SIG-M5 treated with dmso at 0.1 percent for 504 hours (cell line): Measurements from ENCODE around the gene PSMA1.
"Not testable (repeated sequence)": the region's sequence is repeated elsewhere in the genome, so short reads cannot be mapped to it uniquely, and the experiment has no call there.

Source experiments
- DNase-seq: peaks from one replicate; lab custom pipeline; 2025; ENCODE audit not compliant: unreplicated experiment; lab: John Stamatoyannopoulos, UW

PSMA1 gene

GRCh38 chr11:14535166-14535565 lies 15.0 kb upstream of the PSMA1 start:
- not testable (repeated sequence) for DNase-seq

GRCh38 chr11:14529951-14530350 lies 9.8 kb upstream of the PSMA1 start:
- no peak for DNase-seq

DNA sequence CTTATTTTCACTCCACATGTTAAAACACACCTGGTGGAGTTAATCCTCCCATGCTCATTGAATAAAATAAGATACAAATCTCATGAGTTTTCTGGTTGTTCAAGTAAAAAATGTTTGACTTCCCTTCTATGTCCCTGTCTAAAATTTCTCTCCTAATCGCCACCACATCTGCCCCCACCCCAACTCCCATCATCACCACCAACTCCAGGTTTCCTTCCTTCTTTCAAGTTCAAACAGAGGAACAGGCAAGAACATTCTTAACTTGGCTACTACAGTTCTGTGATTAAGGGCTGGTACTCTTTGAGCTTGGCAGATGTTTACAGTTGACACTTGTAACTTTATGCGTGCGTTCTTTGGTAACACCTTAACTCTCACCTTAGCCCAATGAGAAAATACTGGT lies 9.1 kb upstream of the PSMA1 start:
- DNase-seq: no peak

DNA sequence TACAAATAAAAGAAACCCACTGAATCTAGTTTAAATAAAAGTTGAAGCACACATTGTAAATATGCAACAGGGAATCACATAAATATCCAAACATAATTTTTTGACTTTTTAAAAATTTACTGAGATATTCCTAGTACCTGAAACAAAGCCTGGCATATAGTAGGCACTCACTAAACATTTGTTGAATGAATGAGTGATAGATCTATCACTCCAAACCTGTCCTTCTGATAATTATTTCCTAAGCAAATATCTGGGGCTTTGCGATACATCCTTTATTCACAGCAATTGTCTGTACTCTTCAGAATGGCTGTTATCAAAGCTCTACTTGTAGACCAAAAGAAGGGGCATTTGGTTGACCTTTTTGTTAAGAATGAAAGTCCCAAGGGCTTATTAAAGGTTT lies 2.6 kb upstream of the PSMA1 start:
- no peak for DNase-seq

- DNase-seq: no peak
Observed at GRCh38 chr11:14522245-14522644, 2.1 kb upstream of the PSMA1 start.

- no peak for DNase-seq
Observed at GRCh38 chr11:14520747-14521151, 563 bp upstream of the PSMA1 start.

DNA sequence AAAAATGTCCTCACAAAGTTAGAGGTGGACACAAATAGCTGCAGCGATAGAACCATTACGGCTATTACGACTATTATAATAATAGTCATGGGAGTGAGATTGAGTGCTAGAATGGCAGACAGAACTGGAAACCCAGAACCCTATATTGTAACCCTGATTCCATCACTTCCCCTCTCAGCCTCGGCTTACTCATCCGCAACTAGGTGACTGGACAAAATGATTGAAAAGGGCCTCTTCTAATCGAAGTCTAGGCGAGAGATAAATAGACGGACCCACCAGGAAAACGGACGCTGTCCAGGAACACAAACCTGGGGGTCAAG lies 629 bp downstream of the PSMA1 start:
- DNase-seq: peak; percentile 50

DNA sequence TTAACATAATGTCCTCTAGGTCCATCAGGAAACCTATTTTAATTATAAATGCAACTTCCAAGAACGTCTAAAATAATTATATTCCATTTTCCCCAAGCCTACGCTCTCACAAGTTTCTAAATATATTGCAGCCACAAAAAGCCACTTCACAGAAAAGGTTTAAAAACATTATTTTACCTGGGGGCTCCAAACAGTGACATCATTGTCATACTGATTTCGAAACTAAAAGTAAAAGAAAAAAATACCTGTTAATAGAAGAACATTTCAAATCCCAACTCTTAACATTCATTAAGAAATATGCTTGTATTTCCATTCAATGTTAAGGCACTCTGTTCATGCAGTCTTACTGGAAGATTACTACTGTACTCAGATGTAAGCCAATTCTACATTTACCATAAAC lies 1.4 kb downstream of the PSMA1 start:
- DNase-seq: no peak

GRCh38 chr11:14513800-14514199 lies 6.4 kb downstream of the PSMA1 start:
- no peak for DNase-seq

- no peak for DNase-seq
Observed at GRCh38 chr11:14506532-14506931, 13.7 kb downstream of the PSMA1 start.

DNA sequence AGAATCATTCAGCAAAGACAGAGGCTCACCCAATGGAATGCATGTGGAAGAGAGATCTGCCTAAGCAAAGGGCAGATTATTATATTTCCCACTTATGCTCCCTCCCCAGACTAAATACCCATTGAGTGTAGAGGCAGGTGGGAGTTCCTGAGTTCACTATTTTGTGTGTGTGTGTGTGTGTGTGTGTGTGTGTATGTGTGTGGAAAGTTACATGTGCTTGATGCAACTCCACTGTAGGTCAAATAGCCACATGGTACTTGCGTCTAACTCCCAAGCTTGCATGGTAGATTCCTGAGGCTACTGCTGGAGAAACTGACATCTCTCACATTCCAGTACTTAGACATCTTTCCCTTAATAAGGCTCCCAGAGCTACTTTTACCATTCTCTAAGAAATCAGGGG lies 17.2 kb downstream of the PSMA1 start:
- DNase-seq: no peak

- DNase-seq: no peak
Observed at GRCh38 chr11:14502039-14502438, 18.1 kb downstream of the PSMA1 start.

DNA sequence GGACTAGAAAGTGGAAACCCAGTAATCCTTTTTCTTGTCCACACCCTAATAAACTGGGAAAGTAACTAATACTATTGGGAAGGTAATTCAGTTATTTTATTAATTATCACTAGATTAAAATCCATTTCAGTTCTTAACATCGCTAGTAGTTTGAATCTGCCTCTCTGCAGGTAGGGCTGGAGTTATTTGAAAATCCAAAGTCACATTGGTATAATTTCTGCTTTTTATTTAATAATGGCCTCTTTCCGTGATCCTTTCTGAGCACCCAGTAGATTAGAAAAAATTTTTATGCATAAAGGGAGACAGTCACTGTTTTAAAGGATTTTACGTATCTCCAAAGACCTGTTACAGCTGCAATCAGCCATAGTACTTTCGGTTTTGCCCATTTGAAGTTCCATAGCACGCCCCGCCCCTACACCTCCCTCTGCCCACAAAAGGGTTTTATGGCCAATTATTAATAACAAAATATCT lies 20.0 kb downstream of the PSMA1 start:
- peak; percentile 50 for DNase-seq

DNA sequence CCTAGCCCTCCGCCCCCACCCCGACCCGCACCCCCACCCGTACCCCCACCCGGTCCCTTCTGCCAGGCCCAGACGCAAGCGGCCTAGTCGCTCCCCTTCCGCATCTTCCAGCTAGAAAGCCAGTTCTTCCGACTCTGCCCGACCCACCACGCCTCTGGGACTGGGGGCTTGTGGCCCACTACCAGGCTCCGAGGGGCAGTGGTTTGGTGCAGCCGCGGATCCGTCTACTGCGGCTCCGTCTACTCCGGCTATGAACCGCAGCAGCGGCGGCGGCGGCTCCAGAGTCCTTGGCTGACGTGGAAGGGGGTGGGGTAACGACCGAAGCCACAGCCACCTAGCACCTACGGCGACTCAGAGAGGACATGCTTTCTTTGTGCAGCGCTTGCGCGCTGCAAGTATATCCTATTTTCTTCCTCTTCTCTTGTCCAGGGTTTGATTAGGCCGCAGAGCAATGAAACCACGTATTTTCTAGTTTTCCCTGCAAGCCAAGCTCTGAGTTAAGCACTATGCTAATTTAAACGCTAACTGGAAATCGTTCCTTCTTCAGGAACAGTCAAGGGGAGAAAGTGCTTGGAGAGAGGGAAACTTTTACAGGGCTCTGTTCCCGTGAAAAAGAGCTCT lies 20.5 kb downstream of the PSMA1 start, which contains the start of gene COPB1:
COPB1 (minus strand) TSS at position 252 of the 621 bp plus-strand sequence. CDS start 883 bp downstream, outside the sequence.
- DNase-seq: peak; percentile 94

- DNase-seq: no peak
Observed at GRCh38 chr11:14499178-14499559, 21.0 kb downstream of the PSMA1 start.

DNA sequence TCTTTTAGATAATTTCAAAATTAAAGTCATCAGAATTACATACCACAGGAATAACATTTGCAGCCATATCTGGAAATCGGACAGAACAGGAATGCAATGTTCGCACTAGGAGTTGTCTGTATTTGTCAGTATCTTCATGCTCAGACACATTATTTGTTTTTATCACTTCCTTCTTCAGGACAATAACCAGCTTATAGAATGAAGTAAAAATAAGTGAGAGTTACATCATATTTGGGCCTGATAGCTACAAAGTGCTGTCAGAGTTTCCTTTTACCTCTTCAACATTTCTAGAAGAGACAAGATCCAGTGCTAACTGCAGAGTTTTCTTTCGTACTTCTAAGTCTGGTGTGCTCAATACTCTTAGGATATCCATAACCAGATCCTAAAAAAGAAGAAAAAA lies 39.5 kb downstream of the PSMA1 start:
- DNase-seq: no peak

- DNase-seq: no peak
Observed at GRCh38 chr11:14471127-14471526, 49.1 kb downstream of the PSMA1 start.

- DNase-seq: no peak
Observed at GRCh38 chr11:14463623-14464022, 56.6 kb downstream of the PSMA1 start.

GRCh38 chr11:14460147-14460546 lies 60.0 kb downstream of the PSMA1 start:
- no peak for DNase-seq

GRCh38 chr11:14458377-14458776 lies 61.8 kb downstream of the PSMA1 start:
- DNase-seq: no peak

DNA sequence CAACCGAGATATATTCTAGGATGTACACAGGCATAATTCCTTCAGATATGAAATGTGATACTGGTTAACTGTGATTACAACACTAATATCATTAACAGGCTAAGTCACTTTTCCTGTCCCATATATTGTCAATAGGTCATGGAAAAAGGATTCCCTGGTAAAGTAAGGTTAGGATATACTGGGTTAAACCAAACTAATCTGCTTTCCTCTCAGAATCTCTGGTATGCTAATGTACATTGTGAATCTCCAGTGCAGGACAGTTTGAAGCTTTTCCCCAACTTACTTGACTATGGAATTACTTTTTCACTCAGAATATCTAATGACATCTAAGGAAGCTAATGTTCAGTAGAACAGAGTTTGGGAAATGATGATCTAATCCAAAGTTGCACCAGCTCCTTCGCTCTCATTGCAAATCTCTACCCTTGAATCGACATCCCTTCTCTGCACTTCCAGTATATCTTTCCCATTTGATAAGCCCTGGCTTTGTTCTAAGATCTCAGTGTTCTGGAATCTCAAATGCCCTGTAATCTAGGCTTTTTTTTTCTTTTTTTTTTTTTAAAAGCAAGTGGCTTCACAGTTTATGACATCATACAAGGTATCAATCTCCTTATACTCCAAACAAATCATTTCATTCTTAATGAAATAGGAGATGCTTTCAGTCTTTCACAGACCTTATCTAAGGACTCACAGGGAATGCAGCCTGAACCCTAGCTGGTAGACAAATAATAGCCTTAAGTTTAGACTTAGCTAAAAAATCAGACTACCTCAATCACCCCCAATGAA lies 64.3 kb downstream of the PSMA1 start:
- DNase-seq: no peak
